ENCODE measurements around the gene CACNG5.
"Not testable (repeated sequence)": the region's sequence is repeated elsewhere in the genome, so short reads cannot be mapped to it uniquely, and the experiment has no call there.

Gene CACNG5

GRCh38 chr17:66849032-66849655, 14.2 kb downstream of the CACNG5 start:
- H3K4me3 ChIP-seq (ENCODE audit: low read depth, low read length): no peak overlapping the region

DNA sequence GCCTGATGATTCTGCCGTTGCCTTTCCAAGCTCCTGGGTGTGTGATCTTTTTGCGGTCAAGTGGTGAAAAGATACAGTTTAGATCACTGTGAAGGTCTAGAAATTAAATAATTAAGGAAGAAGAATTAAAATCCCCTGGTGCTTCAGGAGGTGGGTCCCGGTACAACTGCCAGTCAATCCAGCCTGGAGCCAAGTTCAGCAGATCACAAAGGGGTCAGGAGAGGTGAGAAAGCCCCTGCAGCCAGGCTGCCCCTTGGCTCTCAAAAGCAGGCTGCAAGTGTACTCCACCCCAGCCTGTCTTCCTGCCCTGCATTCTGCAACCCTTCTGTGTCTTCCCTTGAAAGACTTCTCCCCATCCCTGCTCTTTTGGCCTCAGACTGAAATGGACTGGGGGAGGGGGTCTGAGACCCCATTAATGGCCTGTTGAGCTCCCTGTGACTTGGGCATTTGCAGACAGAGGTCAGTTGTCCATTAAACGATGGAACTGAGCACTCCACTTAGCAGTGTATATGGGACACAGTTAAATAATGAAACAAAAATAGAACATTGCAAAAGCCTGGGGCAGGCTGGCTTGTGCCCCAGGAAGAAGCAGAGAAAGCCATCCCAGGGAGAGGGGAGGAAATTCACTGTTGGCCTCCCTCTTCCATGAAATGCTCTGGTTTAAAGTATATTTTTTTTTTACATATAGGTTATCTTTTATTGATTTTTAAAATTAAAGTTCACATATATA, 15.1 kb downstream of the CACNG5 start:
- H3K4me3 ChIP-seq (ENCODE audit: low read depth, low read length): no peak overlapping the region

GRCh38 chr17:66850692-66851091, 15.8 kb downstream of the CACNG5 start:
- no peak overlapping the region for H3K4me3 ChIP-seq (ENCODE audit: low read depth, low read length)

DNA sequence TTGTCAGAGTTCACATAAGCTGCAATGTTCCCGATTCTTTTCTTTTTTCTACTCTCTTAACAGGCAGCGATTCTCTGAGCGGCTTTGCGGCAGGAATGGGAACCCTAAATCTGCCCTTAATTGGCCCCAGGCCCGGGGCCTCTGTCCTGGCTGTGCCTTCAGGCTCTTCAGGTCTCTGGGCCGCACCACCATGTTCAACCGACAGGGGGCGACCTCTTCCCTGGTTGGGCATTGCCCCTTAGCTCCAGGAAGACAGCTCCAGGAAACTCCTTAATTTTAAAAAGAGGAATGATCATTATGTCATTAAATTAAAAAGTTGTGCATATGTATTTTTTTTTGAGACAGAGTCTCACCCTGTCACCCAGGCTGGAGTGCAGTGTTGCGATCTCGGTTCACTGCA, 20.3 kb downstream of the CACNG5 start:
- no peak overlapping the region for H3K4me3 ChIP-seq (ENCODE audit: low read depth, low read length)

- no peak overlapping the region for H3K4me3 ChIP-seq (ENCODE audit: low read depth, low read length)
These were observed 23.5 kb downstream of the CACNG5 start for GRCh38 chr17:66858226-66859083.

GRCh38 chr17:66859353-66859752, 24.4 kb downstream of the CACNG5 start:
- no peak overlapping the region for H3K4me3 ChIP-seq (ENCODE audit: low read depth, low read length)

DNA sequence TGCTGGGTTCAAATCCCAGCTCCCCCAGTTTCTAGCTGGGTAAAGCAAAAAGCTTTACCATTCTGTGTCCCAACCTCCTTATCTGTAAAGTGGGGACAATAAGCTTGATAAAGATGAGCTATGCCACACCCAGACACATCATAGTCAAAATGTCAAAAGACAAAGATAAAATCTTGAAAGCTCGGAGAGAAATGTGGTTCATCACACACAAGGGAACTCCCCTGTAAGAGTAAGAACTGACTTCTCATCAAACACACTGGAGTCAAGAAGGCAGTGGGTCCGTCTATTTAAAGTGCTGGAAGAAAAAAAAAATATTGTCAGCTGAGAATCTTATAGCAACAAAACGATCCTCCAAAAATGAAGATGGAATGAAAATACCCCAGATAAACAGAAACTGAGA, 25.3 kb downstream of the CACNG5 start:
- H3K4me3 ChIP-seq (ENCODE audit: low read depth, low read length): no peak overlapping the region

GRCh38 chr17:66863820-66864219, 28.9 kb downstream of the CACNG5 start:
- no peak overlapping the region for H3K4me3 ChIP-seq (ENCODE audit: low read depth, low read length)

- H3K4me3 ChIP-seq (ENCODE audit: low read depth, low read length): no peak overlapping the region
These were observed 30.2 kb downstream of the CACNG5 start for GRCh38 chr17:66865151-66865550.

GRCh38 chr17:66873962-66874361, 39.0 kb downstream of the CACNG5 start:
- H3K4me3 ChIP-seq (ENCODE audit: low read depth, low read length): no peak overlapping the region

DNA sequence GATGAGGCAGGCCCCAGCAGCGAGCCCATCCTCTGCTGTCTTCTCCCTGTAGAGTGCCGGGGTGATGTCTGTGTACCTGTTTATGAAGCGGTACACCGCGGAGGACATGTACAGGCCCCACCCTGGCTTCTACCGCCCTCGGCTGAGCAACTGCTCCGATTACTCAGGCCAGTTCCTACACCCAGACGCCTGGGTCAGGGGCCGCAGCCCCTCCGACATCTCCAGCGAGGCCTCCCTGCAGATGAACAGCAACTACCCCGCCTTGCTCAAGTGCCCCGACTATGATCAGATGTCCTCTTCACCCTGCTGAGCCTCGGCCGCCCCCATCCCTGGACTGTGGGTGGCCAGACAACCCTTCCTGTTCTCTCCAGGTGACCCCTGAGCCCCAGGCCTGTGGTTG, 50.0 kb downstream of the CACNG5 start:
- no peak overlapping the region for H3K4me3 ChIP-seq (ENCODE audit: low read depth, low read length)

DNA sequence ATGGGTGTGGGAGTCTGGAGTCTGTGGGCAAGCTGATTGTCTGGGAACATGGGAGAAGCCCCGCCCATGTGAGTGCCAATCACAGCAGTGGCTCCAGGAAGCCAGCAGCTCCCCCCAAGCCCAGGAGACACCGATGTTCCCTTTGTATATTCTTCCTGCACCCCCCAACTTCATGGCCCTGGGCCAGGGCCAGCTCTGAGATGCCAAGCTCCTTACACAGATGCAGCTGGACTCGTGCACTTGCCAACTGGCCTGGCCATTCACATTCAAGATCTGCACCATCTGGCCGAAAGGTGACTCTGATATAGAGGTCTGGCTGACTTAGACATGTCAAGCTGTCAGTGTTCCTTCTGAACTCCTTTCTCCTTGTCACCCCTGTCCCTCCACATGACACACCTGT, 50.5 kb downstream of the CACNG5 start:
- H3K4me3 ChIP-seq (ENCODE audit: low read depth, low read length): no peak overlapping the region

DNA sequence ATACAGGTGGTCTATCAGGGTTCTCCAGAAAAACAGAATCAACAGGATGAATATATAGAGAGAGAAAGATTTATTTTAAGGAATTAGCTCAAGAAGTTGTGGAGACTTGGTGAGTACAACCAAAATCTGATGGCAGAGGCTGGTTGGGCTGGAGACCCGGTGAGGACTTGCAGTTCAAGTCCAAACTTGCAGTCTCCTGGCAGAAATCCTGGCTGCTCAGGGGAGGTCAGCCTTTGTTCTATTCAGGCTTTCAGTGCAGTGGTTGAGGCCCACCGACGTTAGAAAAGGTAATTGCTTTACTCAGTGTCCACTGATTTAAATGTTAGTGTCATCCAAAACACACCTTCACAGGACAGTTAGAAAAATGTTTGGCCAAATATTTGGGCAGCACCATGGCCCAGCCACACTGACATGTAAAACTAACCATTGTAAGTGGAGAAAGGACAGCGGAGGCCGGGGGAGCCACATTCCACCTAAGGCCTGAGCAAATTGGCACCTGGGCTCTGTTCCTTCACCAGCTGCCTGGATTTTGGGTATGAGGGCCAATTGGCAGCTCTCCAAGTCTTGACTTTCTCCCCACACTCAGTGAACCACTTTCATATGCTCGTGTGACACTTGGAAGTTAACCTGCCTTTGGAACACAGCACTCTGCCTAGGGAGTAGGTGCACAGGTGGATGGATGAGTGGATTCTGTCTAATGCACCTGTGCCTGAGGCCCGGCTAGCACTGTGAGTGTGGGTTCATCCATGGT, 54.7 kb downstream of the CACNG5 start:
- H3K4me3 ChIP-seq (ENCODE audit: low read depth, low read length): no peak overlapping the region

DNA sequence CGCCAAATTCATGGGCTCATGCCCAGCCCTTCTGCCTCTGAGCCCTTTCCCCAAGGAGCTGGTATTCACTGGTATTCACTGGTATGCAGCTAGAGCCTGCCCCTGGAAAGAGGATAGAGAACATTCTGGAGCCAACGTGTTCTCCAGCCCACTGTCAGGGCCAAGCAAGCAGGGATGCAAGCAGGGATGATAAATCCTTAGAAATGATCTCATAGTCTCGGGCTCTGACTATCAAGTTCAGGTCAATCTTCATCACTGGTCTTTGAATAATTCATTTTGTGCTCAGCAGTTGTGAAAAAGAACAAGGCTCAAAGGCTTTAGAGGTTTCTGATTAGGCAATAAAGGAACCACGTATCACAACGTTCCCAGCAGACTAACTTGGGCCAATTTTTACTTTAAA, 57.3 kb downstream of the CACNG5 start:
- no peak overlapping the region for H3K4me3 ChIP-seq (ENCODE audit: low read depth, low read length)

DNA sequence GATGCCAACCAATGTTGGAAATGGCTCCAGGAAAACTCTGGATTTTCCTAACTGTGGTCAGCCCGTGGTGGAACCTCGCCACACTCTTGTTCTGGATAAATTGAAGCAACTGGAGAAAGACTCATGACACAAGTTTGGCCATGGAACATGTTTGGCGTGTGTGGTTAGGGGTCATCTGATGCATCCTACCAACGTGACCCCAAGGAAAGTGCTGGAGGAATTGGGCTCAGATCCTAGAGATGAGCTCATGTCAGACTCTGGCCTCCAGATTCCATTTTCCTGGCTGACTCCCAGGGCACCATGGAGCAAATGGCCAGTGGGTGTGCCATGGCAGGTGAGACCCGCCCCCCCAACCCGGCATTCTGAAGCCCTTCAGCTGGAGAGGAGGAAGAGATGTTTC, 58.5 kb downstream of the CACNG5 start:
- no peak overlapping the region for H3K4me3 ChIP-seq (ENCODE audit: low read depth, low read length)

- H3K4me3 ChIP-seq (ENCODE audit: low read depth, low read length): no peak overlapping the region
These were observed 58.9 kb downstream of the CACNG5 start for GRCh38 chr17:66893863-66894262.

GRCh38 chr17:66897141-66897540, 62.2 kb downstream of the CACNG5 start:
- H3K4me3 ChIP-seq (ENCODE audit: low read depth, low read length): no peak overlapping the region

- H3K4me3 ChIP-seq (ENCODE audit: low read depth, low read length): no peak overlapping the region
These were observed 63.6 kb downstream of the CACNG5 start for GRCh38 chr17:66898536-66898935.

- no peak overlapping the region for H3K4me3 ChIP-seq (ENCODE audit: low read depth, low read length)
These were observed 65.5 kb downstream of the CACNG5 start for GRCh38 chr17:66900126-66901010.

DNA sequence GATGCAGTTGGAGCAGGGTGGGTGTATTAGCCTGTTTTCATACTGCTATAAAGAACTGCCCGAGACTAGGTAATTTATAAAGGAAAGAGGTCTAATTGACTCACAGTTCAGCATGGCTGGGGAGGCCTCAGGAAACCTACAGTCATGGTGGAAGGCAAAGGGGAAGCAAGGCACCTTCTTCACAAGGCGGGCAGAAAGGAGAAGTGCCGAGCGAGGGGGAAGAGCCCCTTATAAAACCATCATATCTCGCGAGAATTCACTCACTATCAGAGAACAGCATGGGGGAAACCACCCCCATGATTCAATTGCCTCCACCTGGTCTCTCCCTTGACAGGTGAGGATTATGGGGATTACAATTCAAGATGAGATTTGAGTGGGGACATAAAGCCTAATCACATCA, 68.4 kb downstream of the CACNG5 start:
- not testable (repeated sequence) for H3K4me3 ChIP-seq (ENCODE audit: low read depth, low read length)
